ENCODE results near the gene SIAH3. TPM values are rescaled to one million over a fixed set of nuclear protein-coding genes. Genes with fewer than 3 reads are reported as not detected.

The SIAH3 gene
- total and polyA plus RNA-seq, 9 donors = 0.07 to 0.45 (median 0.17) TPM

DNA sequence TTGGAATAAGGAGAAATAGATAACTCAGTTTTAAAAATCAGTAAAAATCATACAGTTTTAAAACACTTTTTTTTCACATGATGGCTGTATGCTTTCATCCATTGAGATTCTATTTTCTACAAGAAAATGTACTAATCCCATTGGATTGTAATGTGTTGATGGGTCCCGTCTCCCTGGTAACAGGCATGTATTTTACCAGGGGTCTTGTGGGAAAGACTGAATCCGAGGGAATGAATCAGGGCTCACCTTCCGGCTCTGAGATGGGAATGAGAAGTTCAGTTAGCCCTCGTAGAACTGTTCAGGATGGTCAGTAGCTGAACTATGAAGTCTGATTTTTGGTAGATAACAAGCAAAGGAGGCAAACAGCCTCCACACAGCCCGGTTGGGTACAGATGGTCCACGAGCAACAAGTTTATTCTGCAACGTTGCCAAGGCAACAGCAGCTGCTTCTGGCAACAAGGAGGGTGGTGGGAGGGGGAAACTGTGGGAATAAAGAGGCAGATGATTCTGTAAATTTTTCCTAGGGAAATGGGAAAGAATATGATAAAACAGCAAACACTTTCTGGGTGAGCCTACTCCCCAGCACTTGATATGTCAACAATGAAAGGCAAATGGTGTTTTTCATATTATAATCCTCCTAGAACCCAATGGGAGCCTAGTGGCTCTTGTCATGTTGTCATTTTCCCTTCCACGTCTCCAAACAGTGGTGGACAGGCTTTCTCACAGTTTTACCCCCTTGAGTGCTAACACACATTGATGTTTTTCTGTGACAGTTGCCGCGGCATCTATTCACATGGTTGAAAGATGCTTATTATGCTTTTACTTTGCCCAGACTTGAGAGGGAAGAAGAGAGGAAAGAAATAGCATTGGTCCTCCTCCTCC is 12.4 kb upstream of the SIAH3 start:
- Histone ChIP-seq H3K4me3 (ENCODE audit: low read length) (no peak overlapping the region), H3K4me1 (ENCODE audit: control insufficient read depth, insufficient read depth, low read length) (peaks cover 11% of the 10 kb centered on the region), H3K36me3 (ENCODE audit: control insufficient read depth, insufficient read depth, low read length) (no peaks in the 10 kb centered on the region), H3K27ac (ENCODE audit: low read length) (no peak overlapping the region), H3K9me3 (replicated peaks; ENCODE audit: control insufficient read depth, low read depth, low read length) (peaks cover 7% of the 10 kb centered on the region), H3K27me3 (ENCODE audit: control insufficient read depth, insufficient read depth, low read length) (no peaks in the 10 kb centered on the region)
- whole genome bisulfite sequencing (ENCODE audit: insufficient coverage) = 37% methylated on average over 6 of the region's 10 CpGs
- peak; percentile 45 for DNase-seq

DNA sequence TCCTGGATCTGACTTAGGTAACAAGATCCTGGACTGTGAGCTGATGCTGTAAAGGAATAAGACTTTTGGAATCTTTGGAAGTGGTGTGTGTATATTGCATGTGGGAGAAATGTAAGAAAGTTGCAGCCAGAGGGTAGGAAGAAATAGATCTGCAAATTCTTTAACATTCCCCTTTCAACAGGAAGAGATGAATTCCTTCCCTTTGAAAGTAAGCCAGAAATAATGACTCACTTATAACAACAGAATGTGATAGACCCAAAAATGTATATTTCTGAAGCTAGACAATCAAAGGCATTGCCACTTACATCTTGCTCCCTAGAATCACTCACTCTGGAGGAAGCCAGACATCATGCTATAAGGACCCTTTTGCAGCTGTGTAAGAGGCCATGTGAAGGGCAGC is 9.8 kb upstream of the SIAH3 start:
- DNase-seq = no peak
- no peak overlapping the region for H3K4me3 ChIP-seq (ENCODE audit: low read length)
- no peaks in the 10 kb centered on the region for H3K36me3 ChIP-seq (ENCODE audit: control insufficient read depth, insufficient read depth, low read length)

DNA sequence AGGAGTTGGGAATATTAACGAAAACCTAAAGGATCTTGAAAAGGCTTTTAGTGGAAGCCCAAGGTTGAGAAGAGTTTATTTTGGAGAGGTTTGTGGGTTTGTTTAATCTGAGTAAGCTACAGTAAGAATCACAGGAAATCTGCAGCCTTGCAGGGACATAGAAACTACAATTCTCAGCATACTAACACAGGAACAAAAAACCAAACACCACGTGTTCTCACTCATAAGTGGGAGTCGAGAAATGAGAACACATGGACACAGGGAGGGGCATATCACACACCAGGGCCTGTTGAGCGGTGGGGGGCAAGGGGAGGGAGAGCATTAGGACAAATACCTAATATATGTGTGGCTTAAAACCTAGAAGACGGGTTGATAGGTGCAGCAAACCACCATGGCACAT is 8.7 kb upstream of the SIAH3 start:
- peaks cover 7% of the 10 kb centered on the region for H3K9me3 ChIP-seq (replicated peaks; ENCODE audit: control insufficient read depth, low read depth, low read length)
- no CpG with 5 or more reads among the region's 5 CpGs for WGBS (ENCODE audit: insufficient coverage)
- no peaks in the 10 kb centered on the region for H3K36me3 ChIP-seq (ENCODE audit: control insufficient read depth, insufficient read depth, low read length)
- peaks cover 11% of the 10 kb centered on the region for H3K4me1 ChIP-seq (ENCODE audit: control insufficient read depth, insufficient read depth, low read length)
- H3K4me3 ChIP-seq (ENCODE audit: low read length) = no peak overlapping the region
- no peak overlapping the region for H3K27ac ChIP-seq (ENCODE audit: low read length)
- no peak for DNase-seq
- no peaks in the 10 kb centered on the region for H3K27me3 ChIP-seq (ENCODE audit: control insufficient read depth, insufficient read depth, low read length)

More for the DNA sequence above, 9.8 kb upstream of the SIAH3 start:
- Histone ChIP-seq H3K27ac (ENCODE audit: low read length) (no peak overlapping the region), H3K27me3 (ENCODE audit: control insufficient read depth, insufficient read depth, low read length) (no peaks in the 10 kb centered on the region), H3K4me1 (ENCODE audit: control insufficient read depth, insufficient read depth, low read length) (peaks cover 11% of the 10 kb centered on the region), H3K9me3 (replicated peaks; ENCODE audit: control insufficient read depth, low read depth, low read length) (peaks cover 7% of the 10 kb centered on the region)

DNA sequence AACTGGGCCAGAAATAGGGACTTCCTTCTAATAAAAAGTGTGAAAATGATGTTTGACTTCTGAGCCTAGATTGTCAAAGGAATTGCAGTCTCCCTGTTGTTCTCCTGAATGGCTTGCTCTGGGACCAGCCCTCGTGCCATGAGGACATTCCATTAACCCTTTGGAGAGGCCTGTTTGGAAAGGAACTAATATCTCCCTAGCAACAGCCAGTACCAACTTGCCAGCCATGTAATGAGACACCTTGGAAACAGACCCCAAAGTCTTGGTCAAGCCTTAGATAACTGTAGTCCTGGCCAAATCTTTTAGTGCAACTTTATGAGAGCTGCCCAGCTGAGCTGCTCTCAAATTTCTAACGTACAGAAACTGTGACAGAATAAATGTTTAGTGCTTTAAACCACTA is 8.2 kb upstream of the SIAH3 start:
- no peaks in the 10 kb centered on the region for H3K36me3 ChIP-seq (ENCODE audit: control insufficient read depth, insufficient read depth, low read length)
- H3K9me3 ChIP-seq (replicated peaks; ENCODE audit: control insufficient read depth, low read depth, low read length) = peaks cover 7% of the 10 kb centered on the region
- WGBS (ENCODE audit: insufficient coverage) = 0% methylated on average over 1 of the region's 2 CpGs
- H3K4me1 ChIP-seq (ENCODE audit: control insufficient read depth, insufficient read depth, low read length) = peaks cover 11% of the 10 kb centered on the region
- H3K27ac ChIP-seq (ENCODE audit: low read length) = no peak overlapping the region
- no peak overlapping the region for H3K4me3 ChIP-seq (ENCODE audit: low read length)
- DNase-seq = peak; percentile 54
- H3K27me3 ChIP-seq (ENCODE audit: control insufficient read depth, insufficient read depth, low read length) = no peaks in the 10 kb centered on the region

- Histone ChIP-seq H3K36me3 (ENCODE audit: control insufficient read depth, insufficient read depth, low read length) (no peaks in the 10 kb centered on the region), H3K27me3 (ENCODE audit: control insufficient read depth, insufficient read depth, low read length) (peaks cover 28% of the 10 kb centered on the region), H3K27ac (ENCODE audit: low read length) (no peak overlapping the region), H3K9me3 (replicated peaks; ENCODE audit: control insufficient read depth, low read depth, low read length) (no peaks in the 10 kb centered on the region), H3K4me1 (ENCODE audit: control insufficient read depth, insufficient read depth, low read length) (peaks cover 22% of the 10 kb centered on the region), H3K4me3 (ENCODE audit: low read length) (no peak overlapping the region)
- DNase-seq = no peak
- WGBS (ENCODE audit: insufficient coverage) = no CpG with 5 or more reads among the region's 3 CpGs
Measured at GRCh38 chr13:45852494-45852893, 941 bp upstream of the SIAH3 start.

- Histone ChIP-seq H3K27ac (ENCODE audit: low read length) (no peak overlapping the region), H3K27me3 (ENCODE audit: control insufficient read depth, insufficient read depth, low read length) (peaks cover 28% of the 10 kb centered on the region), H3K4me1 (ENCODE audit: control insufficient read depth, insufficient read depth, low read length) (peaks cover 24% of the 10 kb centered on the region), H3K36me3 (ENCODE audit: control insufficient read depth, insufficient read depth, low read length) (no peaks in the 10 kb centered on the region), H3K4me3 (ENCODE audit: low read length) (no peak overlapping the region), H3K9me3 (replicated peaks; ENCODE audit: control insufficient read depth, low read depth, low read length) (no peaks in the 10 kb centered on the region)
- WGBS (ENCODE audit: insufficient coverage) = 83% methylated on average over 1 of the region's 7 CpGs
- no peak for DNase-seq
Measured at GRCh38 chr13:45851956-45852355, 403 bp upstream of the SIAH3 start.

DNA sequence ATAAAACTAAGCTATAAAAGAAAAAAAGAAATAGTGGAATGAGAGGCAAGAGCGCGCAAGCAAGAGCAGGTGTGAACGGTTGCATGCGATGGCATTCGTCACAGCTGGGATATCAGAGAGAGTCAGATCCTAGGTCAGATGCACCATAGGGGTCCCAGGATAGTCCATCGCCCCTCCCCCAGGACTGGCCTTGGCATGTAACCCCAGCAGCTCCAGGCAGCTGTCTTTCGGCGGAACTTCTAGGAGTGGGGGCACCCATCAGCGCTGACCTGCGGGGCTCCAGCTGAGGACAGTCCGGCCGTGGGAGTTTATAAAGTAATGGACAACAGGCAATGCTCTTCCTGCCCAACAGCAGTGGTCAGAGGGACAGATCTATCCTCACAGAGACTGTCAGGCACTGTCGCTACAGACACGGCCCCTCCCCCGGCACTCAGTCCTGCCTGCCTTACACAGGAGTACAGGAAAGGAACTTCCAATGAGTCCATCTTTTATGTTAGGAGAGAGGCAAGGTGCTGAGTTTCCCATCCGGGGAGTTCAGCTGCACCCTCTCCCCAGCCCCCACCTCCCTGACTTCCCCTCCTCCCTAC is 1.4 kb downstream of the SIAH3 start:
- H3K4me3 ChIP-seq (ENCODE audit: low read length) = no peak overlapping the region
- H3K4me1 ChIP-seq (ENCODE audit: control insufficient read depth, insufficient read depth, low read length) = peaks cover 24% of the 10 kb centered on the region
- H3K27me3 ChIP-seq (ENCODE audit: control insufficient read depth, insufficient read depth, low read length) = peaks cover 28% of the 10 kb centered on the region
- no peak overlapping the region for H3K27ac ChIP-seq (ENCODE audit: low read length)
- no peaks in the 10 kb centered on the region for H3K9me3 ChIP-seq (replicated peaks; ENCODE audit: control insufficient read depth, low read depth, low read length)
- 28% methylated on average over 11 of the region's 16 CpGs for WGBS (ENCODE audit: insufficient coverage)
- no peak for DNase-seq
- H3K36me3 ChIP-seq (ENCODE audit: control insufficient read depth, insufficient read depth, low read length) = no peaks in the 10 kb centered on the region

DNA sequence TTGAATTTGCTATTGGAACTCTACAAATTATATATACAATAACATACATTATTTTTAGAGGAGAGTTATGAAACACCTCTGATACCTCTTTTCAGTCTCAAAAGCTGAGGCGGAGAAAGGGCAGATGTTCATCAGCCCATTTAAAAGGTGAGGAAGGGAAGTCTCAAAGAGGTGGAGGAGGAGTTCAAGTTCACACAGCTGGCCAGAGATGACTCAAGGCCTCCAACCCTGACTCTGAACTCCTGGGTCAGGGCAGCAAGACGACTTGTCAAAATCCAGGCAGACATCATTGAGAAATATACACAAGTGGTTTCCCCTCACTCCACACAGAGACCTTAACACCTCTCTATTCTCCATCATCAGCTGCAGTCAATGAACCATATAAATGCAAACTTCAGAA is 2.1 kb downstream of the SIAH3 start:
- H3K4me1 ChIP-seq (ENCODE audit: control insufficient read depth, insufficient read depth, low read length) = peaks cover 24% of the 10 kb centered on the region
- no peak overlapping the region for H3K27ac ChIP-seq (ENCODE audit: low read length)
- DNase-seq = no peak
- no peaks in the 10 kb centered on the region for H3K36me3 ChIP-seq (ENCODE audit: control insufficient read depth, insufficient read depth, low read length)
- 63% methylated on average over 2 of the region's 2 CpGs for WGBS (ENCODE audit: insufficient coverage)
- no peaks in the 10 kb centered on the region for H3K9me3 ChIP-seq (replicated peaks; ENCODE audit: control insufficient read depth, low read depth, low read length)
- no peak overlapping the region for H3K4me3 ChIP-seq (ENCODE audit: low read length)
- peaks cover 28% of the 10 kb centered on the region for H3K27me3 ChIP-seq (ENCODE audit: control insufficient read depth, insufficient read depth, low read length)

DNA sequence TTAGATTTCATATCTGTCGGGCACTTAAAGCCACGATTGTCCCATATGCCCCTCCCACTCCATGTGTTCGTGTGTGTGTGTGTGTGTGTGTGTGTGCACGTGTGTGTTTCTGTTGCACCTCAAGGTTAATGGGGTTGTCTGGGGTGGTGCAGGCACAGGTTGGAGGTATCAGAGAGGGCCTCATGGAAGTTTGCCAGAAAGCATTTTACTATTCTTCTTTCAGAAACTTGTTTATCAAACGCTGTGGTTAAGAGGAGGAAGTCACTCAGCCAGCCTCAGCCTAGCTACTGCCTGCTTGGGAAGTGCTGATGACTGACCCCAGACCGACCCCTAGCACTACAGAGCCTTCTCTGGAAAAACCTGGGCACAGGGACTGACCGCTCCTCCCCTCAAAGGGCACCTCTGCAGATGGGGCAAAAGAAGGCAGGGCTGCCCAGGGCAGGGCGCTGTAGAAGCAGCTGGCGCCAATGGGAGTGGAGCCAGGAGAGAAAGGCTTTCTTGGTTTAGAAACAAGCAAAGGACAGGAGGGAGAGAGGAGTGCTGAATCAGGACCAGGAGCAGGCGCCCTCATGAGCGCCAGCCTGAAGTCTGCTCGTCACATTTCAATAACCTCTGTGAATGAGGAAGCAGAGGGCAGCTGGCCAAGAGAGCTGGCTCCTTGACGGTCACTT is 3.9 kb downstream of the SIAH3 start:
- H3K9me3 ChIP-seq (replicated peaks; ENCODE audit: control insufficient read depth, low read depth, low read length) = no peaks in the 10 kb centered on the region
- DNase-seq = peak; percentile 63
- peaks cover 24% of the 10 kb centered on the region for H3K4me1 ChIP-seq (ENCODE audit: control insufficient read depth, insufficient read depth, low read length)
- H3K36me3 ChIP-seq (ENCODE audit: control insufficient read depth, insufficient read depth, low read length) = no peaks in the 10 kb centered on the region
- no peak overlapping the region for H3K4me3 ChIP-seq (ENCODE audit: low read length)
- no peak overlapping the region for H3K27ac ChIP-seq (ENCODE audit: low read length)
- H3K27me3 ChIP-seq (ENCODE audit: control insufficient read depth, insufficient read depth, low read length) = peaks cover 26% of the 10 kb centered on the region
- WGBS (ENCODE audit: insufficient coverage) = 58% methylated on average over 9 of the region's 13 CpGs

GRCh38 chr13:45846681-45847080 is 4.9 kb downstream of the SIAH3 start:
- WGBS (ENCODE audit: insufficient coverage) = 85% methylated on average over 4 of the region's 8 CpGs
- Histone ChIP-seq H3K9me3 (replicated peaks; ENCODE audit: control insufficient read depth, low read depth, low read length) (no peaks in the 10 kb centered on the region), H3K4me1 (ENCODE audit: control insufficient read depth, insufficient read depth, low read length) (peaks cover 24% of the 10 kb centered on the region), H3K27me3 (ENCODE audit: control insufficient read depth, insufficient read depth, low read length) (peaks cover 21% of the 10 kb centered on the region), H3K27ac (ENCODE audit: low read length) (no peak overlapping the region), H3K4me3 (ENCODE audit: low read length) (no peak overlapping the region), H3K36me3 (ENCODE audit: control insufficient read depth, insufficient read depth, low read length) (no peaks in the 10 kb centered on the region)
- no peak for DNase-seq
